Measurements from ENCODE around the gene DNA2. TPM values are rescaled to one million over a fixed set of nuclear protein-coding genes. Genes with fewer than 3 reads are reported as not detected.

The DNA2 gene
- total RNA-seq, 4 donors from 2014 or later: 0.20 to 6.7 (median 1.9) TPM

DNA sequence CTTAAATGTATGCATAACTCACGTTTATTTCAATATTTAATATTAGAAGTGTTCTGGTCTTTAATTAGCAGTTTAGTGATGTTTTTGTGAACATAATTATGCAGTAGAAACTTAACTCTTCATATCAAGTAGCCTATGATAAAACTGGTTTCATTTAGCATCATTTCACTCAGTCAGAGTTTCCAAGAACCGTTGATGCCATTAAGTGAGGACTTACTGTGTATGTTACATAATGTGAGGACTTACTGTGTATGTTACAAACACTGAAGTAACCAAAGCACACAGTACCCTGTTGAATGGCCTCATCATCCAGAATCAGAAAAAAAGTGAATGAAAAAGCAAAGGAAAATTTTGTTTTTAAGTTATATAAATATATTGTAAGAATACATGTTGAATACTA lies 106.2 kb downstream of the DNA2 start:
- WGBS, 2 donors (ENCODE audit: low coverage in 1 of 2): 68 to 72% methylated on average over 2 of the region's 2 CpGs
- intact Hi-C loops (cut with DNase I; ENCODE audit: low total_unique reads) (no loop called here), in situ Hi-C loops (cut with MboI; ENCODE audit: low pct_ligation_motif_present in 1 of 4, low pct_unique_long_range_greater_than_20kb in 1 of 4, low sequenced_read_pairs in 3 of 4) (no loop called here)
- Histone ChIP-seq H3K27ac (no peak overlapping the region), H3K36me3 (peaks cover 0 to 41% (median 16%) of the 10 kb centered on the region in 4 donors), H3K9me3 (no peaks in the 10 kb centered on the region), H3K4me3 (no peak overlapping the region), H3K4me1 (no peaks in the 10 kb centered on the region), H3K27me3 (no peaks in the 10 kb centered on the region)
- TF ChIP-seq POLR2AphosphoS5 (IDR thresholded peaks at IDR 0.05): no peak
- DNase-seq: no peak

DNA sequence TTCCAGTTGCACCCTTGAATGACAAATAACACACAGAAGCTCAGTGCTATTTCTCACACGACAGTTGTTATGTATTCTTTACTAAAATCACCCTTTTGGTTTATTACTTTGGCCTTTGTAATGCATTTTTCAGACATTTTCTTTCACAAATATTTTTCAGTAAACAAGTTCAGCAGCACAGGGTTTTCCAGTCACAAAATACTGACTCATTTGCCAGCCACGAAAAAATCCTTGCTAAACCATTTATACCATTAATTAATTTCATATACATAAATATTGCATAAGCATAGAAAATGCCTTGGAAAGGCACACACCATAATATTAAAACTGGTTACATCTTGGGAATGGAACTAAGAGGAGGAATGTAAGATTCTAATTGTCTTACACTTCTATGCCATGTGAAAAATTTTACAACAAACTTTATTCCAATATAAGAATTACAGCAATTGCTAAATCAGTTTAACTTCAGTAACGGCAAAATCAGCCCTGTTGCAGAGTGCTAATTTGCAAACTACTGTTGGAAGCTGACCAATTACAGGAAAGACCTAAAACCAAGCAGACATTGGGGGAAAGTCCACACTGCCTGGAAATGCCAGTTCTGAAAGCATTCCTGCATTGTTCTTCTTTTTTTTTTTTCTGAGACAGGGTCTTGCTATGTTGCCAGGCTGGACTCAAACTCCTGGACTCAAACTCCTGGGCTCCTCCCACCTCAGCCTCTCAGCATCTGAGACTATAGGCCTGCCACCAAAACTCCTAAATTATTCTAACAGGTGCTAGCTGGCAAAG lies 107.5 kb downstream of the DNA2 start:
- Histone ChIP-seq H3K27me3 (no peaks in the 10 kb centered on the region), H3K27ac (no peak overlapping the region), H3K36me3 (peaks cover 0 to 30% (median 14%) of the 10 kb centered on the region in 4 donors), H3K4me1 (no peaks in the 10 kb centered on the region), H3K4me3 (no peak overlapping the region), H3K9me3 (no peaks in the 10 kb centered on the region)
- DNase-seq: no peak
- intact Hi-C loops (cut with DNase I; ENCODE audit: low total_unique reads) (no loop called here), in situ Hi-C loops (cut with MboI; ENCODE audit: low pct_ligation_motif_present in 1 of 4, low pct_unique_long_range_greater_than_20kb in 1 of 4, low sequenced_read_pairs in 3 of 4) (no loop called here)
- TF ChIP-seq, protein P1, sequence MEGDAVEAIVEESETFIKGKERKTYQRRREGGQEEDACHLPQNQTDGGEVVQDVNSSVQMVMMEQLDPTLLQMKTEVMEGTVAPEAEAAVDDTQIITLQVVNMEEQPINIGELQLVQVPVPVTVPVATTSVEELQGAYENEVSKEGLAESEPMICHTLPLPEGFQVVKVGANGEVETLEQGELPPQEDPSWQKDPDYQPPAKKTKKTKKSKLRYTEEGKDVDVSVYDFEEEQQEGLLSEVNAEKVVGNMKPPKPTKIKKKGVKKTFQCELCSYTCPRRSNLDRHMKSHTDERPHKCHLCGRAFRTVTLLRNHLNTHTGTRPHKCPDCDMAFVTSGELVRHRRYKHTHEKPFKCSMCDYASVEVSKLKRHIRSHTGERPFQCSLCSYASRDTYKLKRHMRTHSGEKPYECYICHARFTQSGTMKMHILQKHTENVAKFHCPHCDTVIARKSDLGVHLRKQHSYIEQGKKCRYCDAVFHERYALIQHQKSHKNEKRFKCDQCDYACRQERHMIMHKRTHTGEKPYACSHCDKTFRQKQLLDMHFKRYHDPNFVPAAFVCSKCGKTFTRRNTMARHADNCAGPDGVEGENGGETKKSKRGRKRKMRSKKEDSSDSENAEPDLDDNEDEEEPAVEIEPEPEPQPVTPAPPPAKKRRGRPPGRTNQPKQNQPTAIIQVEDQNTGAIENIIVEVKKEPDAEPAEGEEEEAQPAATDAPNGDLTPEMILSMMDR (IDR thresholded peaks at IDR 0.05): no peak
- no peak for TF ChIP-seq POLR2A (IDR thresholded peaks at IDR 0.05)
- no peak for TF ChIP-seq EP300 (IDR thresholded peaks at IDR 0.05; ENCODE audit: low read depth)
- WGBS, 2 donors (ENCODE audit: low coverage in 1 of 2): 68 to 86% methylated on average over 3 of the region's 3 CpGs

Small RNAs within 50 kb of the gene (small RNA-seq; reads per million reads assigned to genes)
- gene RF00019 (0 reads per million in 4 donors), gene RNA5SP319 (0 reads per million in 4 donors)

Other genes starting within 250 kb of the DNA2 start
- gene ATOH7, start 239.9 kb downstream of the DNA2 start, total RNA-seq: under 1 TPM in 2 of 4 donors, not detected in 2; 0.27 to 0.79 TPM
- gene HNRNPH3, start 139.9 kb downstream of the DNA2 start, total RNA-seq: 10 to 100 TPM in 3 of 4 donors, 1 to 10 TPM in 1; 8.2 to 89.4 (median 57.1) TPM
- gene PBLD, start 139.0 kb downstream of the DNA2 start, total RNA-seq: 100 to 1,000 TPM in 1 of 4 donors, 10 to 100 TPM in 3; 63.9 to 130 (median 76.5) TPM
- 10 to 100 TPM in 3 of 4 donors, 1 to 10 TPM in 1; 7.9 to 34.8 (median 22.8) TPM for gene RUFY2, start 64.7 kb downstream of the DNA2 start, total RNA-seq
- gene SLC25A16, start 55.5 kb upstream of the DNA2 start, total RNA-seq: 10 to 100 TPM; 13.1 to 43.8 (median 20.8) TPM
- 1 to 10 TPM; 1.5 to 3.3 (median 1.5) TPM for gene TET1, start 88.4 kb upstream of the DNA2 start, total RNA-seq
- 10 to 100 TPM; 42.0 to 99.9 (median 56.0) TPM for gene CCAR1, start 249.3 kb upstream of the DNA2 start, total RNA-seq

All from transverse colon (tissue), 4 donors.